ENCODE measurements around the gene OIT3.
"Not testable (repeated sequence)": the region's sequence is repeated elsewhere in the genome, so short reads cannot be mapped to it uniquely, and the experiment has no call there.

Gene OIT3

DNA sequence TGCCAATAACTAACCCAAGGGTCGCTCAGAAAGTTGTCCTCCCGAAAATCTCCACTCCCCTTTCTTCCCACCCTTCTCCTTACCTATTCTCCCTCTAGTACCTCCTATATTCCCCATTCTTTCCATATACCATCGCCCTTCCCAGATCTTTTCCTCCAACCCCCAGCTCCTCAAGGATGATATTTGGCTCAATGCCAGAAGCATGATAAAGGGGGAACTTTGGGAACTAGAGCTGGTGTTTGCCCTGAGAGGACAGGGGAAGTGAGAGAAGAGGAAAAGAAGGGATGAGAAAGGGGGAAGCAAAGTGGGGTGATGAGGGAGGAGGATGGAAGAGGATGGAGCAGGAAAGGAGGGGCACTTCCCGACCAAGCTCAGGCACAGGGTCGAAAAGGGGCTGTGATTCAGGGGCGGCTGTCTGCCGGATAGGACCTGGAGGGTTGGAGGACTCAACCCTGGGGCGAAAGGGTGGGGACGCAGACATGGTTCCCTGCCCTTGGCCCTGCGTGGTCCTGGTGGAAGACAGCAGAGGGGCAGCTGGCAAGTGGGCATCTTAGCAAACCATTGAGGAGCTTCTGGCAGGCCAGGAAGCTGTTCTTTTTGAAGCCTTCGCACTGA is 1.8 kb downstream of the OIT3 start:
- Histone ChIP-seq H3K79me2 (ENCODE audit: insufficient read depth, low read length) (no peaks in the 10 kb centered on the region), H3K4me1 (ENCODE audit: insufficient read depth, low read length) (no peaks in the 10 kb centered on the region), H3K36me3 (ENCODE audit: insufficient read depth, low read length) (no peaks in the 10 kb centered on the region), H3K27ac (ENCODE audit: low read length) (no peak overlapping the region), H3K4me2 (ENCODE audit: insufficient read depth, low read length) (no peak overlapping the region), H3K4me3 (ENCODE audit: low read depth in 1 of 2, low read length in 2 of 2) (no peak overlapping the region), H4K20me1 (ENCODE audit: insufficient read depth, low read length) (no peaks in the 10 kb centered on the region), H3K9ac (ENCODE audit: low read depth, low read length) (no peak overlapping the region), H3K27me3 (ENCODE audit: insufficient read depth, low read length, poor library complexity) (no peaks in the 10 kb centered on the region), H2AFZ (ENCODE audit: low read depth, low read length) (no peak overlapping the region), H3K9me3 (ENCODE audit: insufficient read depth, low read length, severe bottlenecking) (no peaks in the 10 kb centered on the region)
- no peak for DNase-seq
- no peak for TF ChIP-seq EZH2 (IDR thresholded peaks at IDR 0.05; ENCODE audit: borderline replicate concordance, low read depth, low read length, severe bottlenecking)
- TF ChIP-seq, protein P1, sequence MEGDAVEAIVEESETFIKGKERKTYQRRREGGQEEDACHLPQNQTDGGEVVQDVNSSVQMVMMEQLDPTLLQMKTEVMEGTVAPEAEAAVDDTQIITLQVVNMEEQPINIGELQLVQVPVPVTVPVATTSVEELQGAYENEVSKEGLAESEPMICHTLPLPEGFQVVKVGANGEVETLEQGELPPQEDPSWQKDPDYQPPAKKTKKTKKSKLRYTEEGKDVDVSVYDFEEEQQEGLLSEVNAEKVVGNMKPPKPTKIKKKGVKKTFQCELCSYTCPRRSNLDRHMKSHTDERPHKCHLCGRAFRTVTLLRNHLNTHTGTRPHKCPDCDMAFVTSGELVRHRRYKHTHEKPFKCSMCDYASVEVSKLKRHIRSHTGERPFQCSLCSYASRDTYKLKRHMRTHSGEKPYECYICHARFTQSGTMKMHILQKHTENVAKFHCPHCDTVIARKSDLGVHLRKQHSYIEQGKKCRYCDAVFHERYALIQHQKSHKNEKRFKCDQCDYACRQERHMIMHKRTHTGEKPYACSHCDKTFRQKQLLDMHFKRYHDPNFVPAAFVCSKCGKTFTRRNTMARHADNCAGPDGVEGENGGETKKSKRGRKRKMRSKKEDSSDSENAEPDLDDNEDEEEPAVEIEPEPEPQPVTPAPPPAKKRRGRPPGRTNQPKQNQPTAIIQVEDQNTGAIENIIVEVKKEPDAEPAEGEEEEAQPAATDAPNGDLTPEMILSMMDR (IDR thresholded peaks at IDR 0.05; ENCODE audit: borderline replicate concordance, extremely low read depth, low read length, poor library complexity, severe bottlenecking): no peak
- no peak for ATAC-seq (ENCODE audit: insufficient read depth, low read depth)

DNA sequence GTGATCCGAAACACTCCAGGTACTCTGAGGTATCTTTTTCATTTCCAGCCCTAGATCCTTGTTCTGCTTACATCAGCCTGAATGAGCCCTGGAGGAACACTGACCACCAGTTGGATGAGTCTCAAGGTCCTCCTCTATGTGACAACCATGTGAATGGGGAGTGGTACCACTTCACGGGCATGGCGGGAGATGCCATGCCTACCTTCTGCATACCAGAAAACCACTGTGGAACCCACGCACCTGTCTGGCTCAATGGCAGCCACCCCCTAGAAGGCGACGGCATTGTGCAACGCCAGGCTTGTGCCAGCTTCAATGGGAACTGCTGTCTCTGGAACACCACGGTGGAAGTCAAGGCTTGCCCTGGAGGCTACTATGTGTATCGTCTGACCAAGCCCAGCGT is 5.1 kb downstream of the OIT3 start:
- ATAC-seq (ENCODE audit: insufficient read depth, low read depth): no peak

DNA sequence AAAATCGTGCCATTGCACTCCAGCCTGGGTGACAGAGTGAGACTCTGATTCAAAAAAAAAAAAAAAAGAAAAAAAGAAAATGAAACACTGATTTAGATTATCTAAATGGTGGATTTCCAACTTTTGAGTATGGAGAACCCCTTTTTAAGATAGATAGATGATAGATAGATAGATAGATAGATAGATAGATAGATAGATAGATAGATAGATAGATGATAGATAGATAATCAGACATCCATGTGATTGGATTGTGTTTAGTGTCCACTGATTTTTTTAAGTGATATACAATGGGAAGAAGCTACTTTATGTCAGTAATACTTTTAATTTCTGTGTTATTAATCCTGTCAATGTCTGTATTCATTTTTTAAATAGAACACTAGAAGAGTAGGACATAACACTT is 6.0 kb downstream of the OIT3 start:
- DNase-seq (no peak), ATAC-seq (ENCODE audit: insufficient read depth, low read depth) (no peak)
- H3K4me3 ChIP-seq (ENCODE audit: low read depth in 1 of 2, low read length in 2 of 2): no peak overlapping the region
- no peak overlapping the region for H3K4me2 ChIP-seq (ENCODE audit: insufficient read depth, low read length)
- H3K9me3 ChIP-seq (ENCODE audit: insufficient read depth, low read length, severe bottlenecking): no peaks in the 10 kb centered on the region
- TF ChIP-seq, protein P1 (IDR thresholded peaks at IDR 0.05; ENCODE audit: borderline replicate concordance, extremely low read depth, low read length, poor library complexity, severe bottlenecking): no peak
- no peaks in the 10 kb centered on the region for H4K20me1 ChIP-seq (ENCODE audit: insufficient read depth, low read length)
- no peak overlapping the region for H3K27ac ChIP-seq (ENCODE audit: low read length)
- H2AFZ ChIP-seq (ENCODE audit: low read depth, low read length): no peak overlapping the region
- H3K27me3 ChIP-seq (ENCODE audit: insufficient read depth, low read length, poor library complexity): no peaks in the 10 kb centered on the region
- no peaks in the 10 kb centered on the region for H3K79me2 ChIP-seq (ENCODE audit: insufficient read depth, low read length)
- H3K9ac ChIP-seq (ENCODE audit: low read depth, low read length): no peak overlapping the region
- H3K36me3 ChIP-seq (ENCODE audit: insufficient read depth, low read length): no peaks in the 10 kb centered on the region
- no peaks in the 10 kb centered on the region for H3K4me1 ChIP-seq (ENCODE audit: insufficient read depth, low read length)

More for the DNA sequence above, 5.1 kb downstream of the OIT3 start:
- no peak for DNase-seq
- TF ChIP-seq, protein P1 (IDR thresholded peaks at IDR 0.05; ENCODE audit: borderline replicate concordance, extremely low read depth, low read length, poor library complexity, severe bottlenecking): no peak
- TF ChIP-seq EZH2 (IDR thresholded peaks at IDR 0.05; ENCODE audit: borderline replicate concordance, low read depth, low read length, severe bottlenecking): no peak
- no peak overlapping the region for H3K4me3 ChIP-seq (ENCODE audit: low read depth in 1 of 2, low read length in 2 of 2)
- H3K27me3 ChIP-seq (ENCODE audit: insufficient read depth, low read length, poor library complexity): no peaks in the 10 kb centered on the region
- no peaks in the 10 kb centered on the region for H3K9me3 ChIP-seq (ENCODE audit: insufficient read depth, low read length, severe bottlenecking)
- H3K36me3 ChIP-seq (ENCODE audit: insufficient read depth, low read length): no peaks in the 10 kb centered on the region
- H3K27ac ChIP-seq (ENCODE audit: low read length): no peak overlapping the region
- H3K4me2 ChIP-seq (ENCODE audit: insufficient read depth, low read length): no peak overlapping the region
- H4K20me1 ChIP-seq (ENCODE audit: insufficient read depth, low read length): no peaks in the 10 kb centered on the region
- no peaks in the 10 kb centered on the region for H3K4me1 ChIP-seq (ENCODE audit: insufficient read depth, low read length)
- H3K79me2 ChIP-seq (ENCODE audit: insufficient read depth, low read length): no peaks in the 10 kb centered on the region
- no peak overlapping the region for H3K9ac ChIP-seq (ENCODE audit: low read depth, low read length)
- no peak overlapping the region for H2AFZ ChIP-seq (ENCODE audit: low read depth, low read length)

DNA sequence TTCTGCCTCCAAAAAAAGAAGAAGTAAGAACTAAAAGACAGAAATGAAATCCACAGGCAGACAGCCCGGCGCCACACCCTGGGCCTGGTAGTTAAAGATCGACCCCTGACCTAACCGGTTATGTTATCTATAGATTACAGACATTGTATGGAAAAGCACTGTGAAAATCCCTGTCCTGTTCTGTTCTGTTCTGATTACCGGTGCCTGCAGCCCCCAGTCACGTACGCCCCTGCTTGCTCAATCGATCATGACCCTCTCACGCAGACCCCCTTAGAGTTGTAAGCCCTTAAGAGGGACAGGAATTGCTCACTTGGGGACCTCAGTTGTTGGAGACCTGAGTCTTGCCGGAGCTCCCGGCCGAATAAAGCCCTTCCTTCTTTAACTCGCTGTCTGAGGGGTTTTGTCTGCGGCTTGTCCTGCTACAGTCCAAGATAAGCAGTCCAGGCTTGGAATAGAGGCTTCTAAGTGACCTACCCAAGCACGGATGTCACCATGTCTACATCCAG is 10.5 kb downstream of the OIT3 start:
- H3K4me2 ChIP-seq (ENCODE audit: insufficient read depth, low read length); H3K27ac ChIP-seq (ENCODE audit: low read length); DNase-seq; H3K79me2 ChIP-seq (ENCODE audit: insufficient read depth, low read length); H3K9ac ChIP-seq (ENCODE audit: low read depth, low read length); H2AFZ ChIP-seq (ENCODE audit: low read depth, low read length); H3K36me3 ChIP-seq (ENCODE audit: insufficient read depth, low read length); H3K27me3 ChIP-seq (ENCODE audit: insufficient read depth, low read length, poor library complexity); H4K20me1 ChIP-seq (ENCODE audit: insufficient read depth, low read length); H3K4me1 ChIP-seq (ENCODE audit: insufficient read depth, low read length); H3K9me3 ChIP-seq (ENCODE audit: insufficient read depth, low read length, severe bottlenecking); H3K4me3 ChIP-seq (ENCODE audit: low read depth in 1 of 2, low read length in 2 of 2); ATAC-seq (ENCODE audit: insufficient read depth, low read depth): not testable (repeated sequence)

All from DND-41 (cell line).